Ectodermal cell (in vitro differentiated cells): ENCODE results near the gene LRP2.

Source experiments
- H3K27ac ChIP-seq: 2 replicates; pipeline ENCODE4 v1.7.0; 2013; ENCODE audit warnings: mild to moderate bottlenecking, low read depth, low read length; ENCODE audit not compliant: insufficient read depth, poor library complexity, severe bottlenecking
- H3K27me3 ChIP-seq: 2 replicates; pipeline ENCODE4 v1.7.0; 2013; ENCODE audit warnings: mild to moderate bottlenecking, low read length; ENCODE audit not compliant: insufficient read depth, control insufficient read depth, poor library complexity, severe bottlenecking
- H3K36me3 ChIP-seq: one replicate; pipeline ENCODE4 v1.7.0; 2013; ENCODE audit warnings: low read length; ENCODE audit not compliant: control insufficient read depth, insufficient read depth
- H3K4me1 ChIP-seq: one replicate; pipeline ENCODE4 v1.7.0; 2013; ENCODE audit warnings: low read length; ENCODE audit not compliant: control insufficient read depth, insufficient read depth
- H3K4me3 ChIP-seq: 2 replicates; pipeline ENCODE4 v1.7.0; 2013; ENCODE audit warnings: low read depth, low read length, control low read depth; ENCODE audit not compliant: insufficient read depth
- H3K9me3 ChIP-seq: 2 replicates; pipeline ENCODE4 v1.7.0; 2013; ENCODE audit warnings: mild to moderate bottlenecking, low read length, moderate library complexity; ENCODE audit not compliant: control insufficient read depth
- WGBS, 2 experiments: methylation state at CpG; one replicate each; pipeline ENCODE4 v1.1.7; 2013; ENCODE audit warnings: missing lambda C conversion rate in 2 of 2; 5-methylcytosine and 5-hydroxymethylcytosine counted together

Gene LRP2

GRCh38 chr2:169164311-169164710, 198.0 kb downstream of the LRP2 start:
- Histone ChIP-seq H3K9me3 (no peaks in the 10 kb centered on the region), H3K27me3 (no peaks in the 10 kb centered on the region)
- 48% methylated on average over 2 of the region's 2 CpGs for WGBS, 2 experiments

GRCh38 chr2:169162613-169163012, 199.7 kb downstream of the LRP2 start:
- Histone ChIP-seq H3K27ac (no peak overlapping the region), H3K36me3 (peaks cover 66% of the 10 kb centered on the region), H3K4me3 (no peak overlapping the region), H3K4me1 (no peaks in the 10 kb centered on the region), H3K9me3 (no peaks in the 10 kb centered on the region), H3K27me3 (no peaks in the 10 kb centered on the region)
- 93 to 94% methylated on average over 4 of the region's 4 CpGs for WGBS, 2 experiments

More at GRCh38 chr2:169164311-169164710, 198.0 kb downstream of the LRP2 start:
- peaks cover 76% of the 10 kb centered on the region for H3K36me3 ChIP-seq
- H3K4me1 ChIP-seq: no peaks in the 10 kb centered on the region
- no peak overlapping the region for H3K4me3 ChIP-seq
- no peak overlapping the region for H3K27ac ChIP-seq

GRCh38 chr2:169160926-169161481, 201.3 kb downstream of the LRP2 start:
- H3K4me1 ChIP-seq: no peaks in the 10 kb centered on the region
- 97 to 100% methylated on average over 2 of the region's 2 CpGs for WGBS, 2 experiments
- H3K27me3 ChIP-seq: no peaks in the 10 kb centered on the region
- peaks cover 65% of the 10 kb centered on the region for H3K36me3 ChIP-seq
- H3K4me3 ChIP-seq: no peak overlapping the region
- H3K27ac ChIP-seq: no peak overlapping the region
- H3K9me3 ChIP-seq: no peaks in the 10 kb centered on the region

GRCh38 chr2:169159686-169160085, 202.6 kb downstream of the LRP2 start:
- Histone ChIP-seq H3K36me3 (peaks cover 71% of the 10 kb centered on the region), H3K27me3 (no peaks in the 10 kb centered on the region), H3K4me1 (no peaks in the 10 kb centered on the region), H3K9me3 (no peaks in the 10 kb centered on the region), H3K27ac (no peak overlapping the region), H3K4me3 (no peak overlapping the region)
- WGBS, 2 experiments: 78 to 92% methylated on average over 2 of the region's 2 CpGs

GRCh38 chr2:169158874-169159273, 203.5 kb downstream of the LRP2 start:
- Histone ChIP-seq H3K27ac (no peak overlapping the region), H3K36me3 (peaks cover 72% of the 10 kb centered on the region), H3K4me1 (no peaks in the 10 kb centered on the region), H3K9me3 (no peaks in the 10 kb centered on the region), H3K27me3 (no peaks in the 10 kb centered on the region), H3K4me3 (no peak overlapping the region)
- whole genome bisulfite sequencing, 2 experiments: no CpG with 5 or more reads among the region's 1 CpG

GRCh38 chr2:169146220-169146619, 216.1 kb downstream of the LRP2 start:
- Histone ChIP-seq H3K27ac (no peak overlapping the region), H3K9me3 (no peaks in the 10 kb centered on the region), H3K36me3 (peaks cover 48% of the 10 kb centered on the region), H3K27me3 (no peaks in the 10 kb centered on the region), H3K4me3 (no peak overlapping the region), H3K4me1 (no peaks in the 10 kb centered on the region)
- WGBS, 2 experiments: 96 to 100% methylated on average over 1 to 2 of the region's 2 CpGs

GRCh38 chr2:169143998-169144397, 218.3 kb downstream of the LRP2 start:
- Histone ChIP-seq H3K27me3 (no peaks in the 10 kb centered on the region), H3K36me3 (peaks cover 59% of the 10 kb centered on the region), H3K4me3 (no peak overlapping the region), H3K27ac (no peak overlapping the region), H3K9me3 (no peaks in the 10 kb centered on the region), H3K4me1 (no peaks in the 10 kb centered on the region)
- 87 to 89% methylated on average over 3 of the region's 3 CpGs for WGBS, 2 experiments

- Histone ChIP-seq H3K4me1 (no peaks in the 10 kb centered on the region), H3K27ac (no peak overlapping the region), H3K27me3 (no peaks in the 10 kb centered on the region), H3K9me3 (no peaks in the 10 kb centered on the region), H3K36me3 (peaks cover 63% of the 10 kb centered on the region), H3K4me3 (no peak overlapping the region)
- WGBS, 2 experiments: 37 to 42% methylated on average over 10 of the region's 10 CpGs
These were observed 220.5 kb downstream of the LRP2 start for GRCh38 chr2:169141713-169142352.

- Histone ChIP-seq H3K4me3 (no peak overlapping the region), H3K36me3 (peaks cover 57% of the 10 kb centered on the region)
- 55 to 58% methylated on average over 7 of the region's 8 CpGs for WGBS, 2 experiments
These were observed 222.2 kb downstream of the LRP2 start for GRCh38 chr2:169139993-169140767.

GRCh38 chr2:169139145-169139544, 223.2 kb downstream of the LRP2 start:
- WGBS, 2 experiments: 89 to 93% methylated on average over 7 of the region's 7 CpGs
- H3K27ac ChIP-seq: no peak overlapping the region
- peaks cover 49% of the 10 kb centered on the region for H3K36me3 ChIP-seq
- no peaks in the 10 kb centered on the region for H3K9me3 ChIP-seq
- no peaks in the 10 kb centered on the region for H3K27me3 ChIP-seq
- H3K4me1 ChIP-seq: no peaks in the 10 kb centered on the region
- H3K4me3 ChIP-seq: no peak overlapping the region

More at GRCh38 chr2:169139993-169140767, 222.2 kb downstream of the LRP2 start:
- Histone ChIP-seq H3K9me3 (no peaks in the 10 kb centered on the region), H3K4me1 (no peaks in the 10 kb centered on the region), H3K27me3 (no peaks in the 10 kb centered on the region), H3K27ac (no peak overlapping the region)
